Islet precursor cell (in vitro differentiated cells): ENCODE results near the gene FAM170A.

Experiments used
- DNase-seq: peaks from one replicate; pipeline ENCODE4 v3.0.0-alpha.2; 2018

Gene FAM170A

GRCh38 chr5:119629339-119629738, at the start of gene FAM170A:
Gene FAM170A (plus strand): TSS chr5:119629558. CDS start chr5:119629769, 211 bp downstream.
- no peak for DNase-seq

GRCh38 chr5:119582987-119583386, 46.4 kb upstream of the FAM170A start:
- no peak for DNase-seq

GRCh38 chr5:119583684-119584083, 45.7 kb upstream of the FAM170A start:
- DNase-seq = no peak

GRCh38 chr5:119596046-119596445, 33.3 kb upstream of the FAM170A start:
- DNase-seq = no peak

- DNase-seq = no peak
Measured at GRCh38 chr5:119597728-119598298, 31.5 kb upstream of the FAM170A start.

GRCh38 chr5:119613937-119614336, 15.4 kb upstream of the FAM170A start:
- no peak for DNase-seq

GRCh38 chr5:119614838-119615237, 14.5 kb upstream of the FAM170A start:
- DNase-seq = no peak

GRCh38 chr5:119626086-119626485, 3.3 kb upstream of the FAM170A start:
- no peak for DNase-seq

- no peak for DNase-seq
Measured at GRCh38 chr5:119630752-119631440, 1.5 kb downstream of the FAM170A start.

- DNase-seq = no peak
Measured at GRCh38 chr5:119631660-119632059, 2.3 kb downstream of the FAM170A start.

- no peak for DNase-seq
Measured at GRCh38 chr5:119651486-119651885, 22.1 kb downstream of the FAM170A start.

- DNase-seq = no peak
Measured at GRCh38 chr5:119655061-119655460, 25.7 kb downstream of the FAM170A start.

GRCh38 chr5:119656023-119656422, 26.7 kb downstream of the FAM170A start:
- DNase-seq = no peak

- no peak for DNase-seq
Measured at GRCh38 chr5:119666542-119666941, 37.2 kb downstream of the FAM170A start.

- no peak for DNase-seq
Measured at GRCh38 chr5:119678351-119679028, 49.1 kb downstream of the FAM170A start.

GRCh38 chr5:119680080-119680479, 50.7 kb downstream of the FAM170A start:
- DNase-seq = no peak

GRCh38 chr5:119681734-119682133, 52.4 kb downstream of the FAM170A start:
- no peak for DNase-seq

GRCh38 chr5:119682372-119682771, 53.0 kb downstream of the FAM170A start:
- DNase-seq = no peak
